ENCODE data around the gene NRXN3. TPM values are rescaled to one million over a fixed set of nuclear protein-coding genes. Genes with fewer than 3 reads are reported as not detected.

Gene NRXN3
- total RNA-seq, 1 donor = 2.5 TPM

DNA sequence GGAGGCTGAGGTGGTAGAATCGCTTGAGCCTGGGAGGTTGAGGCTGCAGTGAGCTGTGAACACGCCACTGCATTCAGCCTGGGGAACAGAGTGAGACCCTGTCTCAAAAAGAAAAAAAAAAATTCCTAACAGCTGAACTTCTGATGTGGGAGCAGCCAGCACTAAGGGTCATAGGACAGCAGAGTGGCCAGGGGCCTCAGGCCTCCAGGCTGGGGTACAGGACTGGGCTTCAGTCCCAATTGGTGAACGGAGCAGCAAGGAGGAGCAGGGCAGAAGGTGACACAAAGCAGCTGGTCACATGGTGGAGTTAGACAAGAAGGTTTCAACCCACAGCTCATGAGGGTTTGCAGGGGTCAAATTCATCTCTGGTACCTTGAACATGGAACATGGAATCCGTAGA is 40.8 kb upstream of the NRXN3 start:
- DNase-seq (ENCODE audit: insufficient read length, low spot score, missing footprints) = no peak

DNA sequence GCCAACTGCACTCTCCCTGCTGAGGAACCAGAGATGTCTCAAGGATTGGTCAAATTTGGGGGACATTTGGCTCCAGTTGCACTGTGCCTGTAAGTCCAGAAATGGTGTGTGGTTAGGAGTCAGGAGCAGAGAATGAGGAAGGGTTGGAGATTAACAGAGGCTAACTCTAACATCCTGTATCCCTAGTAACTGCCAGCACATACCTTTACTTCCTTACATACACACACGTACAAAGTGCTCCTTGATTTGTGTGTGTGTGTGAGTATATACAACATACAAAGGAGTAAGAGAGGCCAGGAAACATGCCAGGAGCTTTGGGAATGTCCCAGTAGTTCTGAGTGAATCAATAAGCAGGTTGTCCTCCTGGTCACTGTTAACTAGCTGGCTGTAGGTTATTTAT is 39.8 kb upstream of the NRXN3 start:
- Histone ChIP-seq H3K4me2 (ENCODE audit: insufficient read depth, low read length) (no peak overlapping the region), H2AFZ (ENCODE audit: low read length) (no peak overlapping the region), H3K9me3 (ENCODE audit: low read depth, low read length) (no peaks in the 10 kb centered on the region), H3K4me3 (ENCODE audit: insufficient read depth, low read length) (no peak overlapping the region), H3K36me3 (ENCODE audit: insufficient read depth, low read length) (no peaks in the 10 kb centered on the region), H4K20me1 (ENCODE audit: insufficient read depth, low read length) (no peaks in the 10 kb centered on the region), H3K4me1 (ENCODE audit: insufficient read depth, low read length) (no peaks in the 10 kb centered on the region), H3K27me3 (ENCODE audit: insufficient read depth, low read length) (no peaks in the 10 kb centered on the region), H3K79me2 (ENCODE audit: insufficient read depth, low read length) (no peaks in the 10 kb centered on the region), H3K27ac (ENCODE audit: low read depth, low read length) (no peak overlapping the region)
- DNase-seq (ENCODE audit: insufficient read length, low spot score, missing footprints) = no peak
- TF ChIP-seq, protein P1, sequence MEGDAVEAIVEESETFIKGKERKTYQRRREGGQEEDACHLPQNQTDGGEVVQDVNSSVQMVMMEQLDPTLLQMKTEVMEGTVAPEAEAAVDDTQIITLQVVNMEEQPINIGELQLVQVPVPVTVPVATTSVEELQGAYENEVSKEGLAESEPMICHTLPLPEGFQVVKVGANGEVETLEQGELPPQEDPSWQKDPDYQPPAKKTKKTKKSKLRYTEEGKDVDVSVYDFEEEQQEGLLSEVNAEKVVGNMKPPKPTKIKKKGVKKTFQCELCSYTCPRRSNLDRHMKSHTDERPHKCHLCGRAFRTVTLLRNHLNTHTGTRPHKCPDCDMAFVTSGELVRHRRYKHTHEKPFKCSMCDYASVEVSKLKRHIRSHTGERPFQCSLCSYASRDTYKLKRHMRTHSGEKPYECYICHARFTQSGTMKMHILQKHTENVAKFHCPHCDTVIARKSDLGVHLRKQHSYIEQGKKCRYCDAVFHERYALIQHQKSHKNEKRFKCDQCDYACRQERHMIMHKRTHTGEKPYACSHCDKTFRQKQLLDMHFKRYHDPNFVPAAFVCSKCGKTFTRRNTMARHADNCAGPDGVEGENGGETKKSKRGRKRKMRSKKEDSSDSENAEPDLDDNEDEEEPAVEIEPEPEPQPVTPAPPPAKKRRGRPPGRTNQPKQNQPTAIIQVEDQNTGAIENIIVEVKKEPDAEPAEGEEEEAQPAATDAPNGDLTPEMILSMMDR (IDR thresholded peaks at IDR 0.05; ENCODE audit: extremely low read depth, low read depth, low read length) = no peak

More for the DNA sequence above, 40.8 kb upstream of the NRXN3 start:
- H3K4me2 ChIP-seq (ENCODE audit: insufficient read depth, low read length) = no peak overlapping the region
- H3K4me1 ChIP-seq (ENCODE audit: insufficient read depth, low read length) = no peaks in the 10 kb centered on the region
- no peak overlapping the region for H3K27ac ChIP-seq (ENCODE audit: low read depth, low read length)
- no peaks in the 10 kb centered on the region for H3K9me3 ChIP-seq (ENCODE audit: low read depth, low read length)
- no peak overlapping the region for H2AFZ ChIP-seq (ENCODE audit: low read length)
- no peak overlapping the region for H3K4me3 ChIP-seq (ENCODE audit: insufficient read depth, low read length)
- no peaks in the 10 kb centered on the region for H4K20me1 ChIP-seq (ENCODE audit: insufficient read depth, low read length)
- TF ChIP-seq, protein P1 (IDR thresholded peaks at IDR 0.05; ENCODE audit: extremely low read depth, low read depth, low read length) = no peak
- H3K79me2 ChIP-seq (ENCODE audit: insufficient read depth, low read length) = no peaks in the 10 kb centered on the region
- no peaks in the 10 kb centered on the region for H3K36me3 ChIP-seq (ENCODE audit: insufficient read depth, low read length)
- H3K27me3 ChIP-seq (ENCODE audit: insufficient read depth, low read length) = no peaks in the 10 kb centered on the region

DNA sequence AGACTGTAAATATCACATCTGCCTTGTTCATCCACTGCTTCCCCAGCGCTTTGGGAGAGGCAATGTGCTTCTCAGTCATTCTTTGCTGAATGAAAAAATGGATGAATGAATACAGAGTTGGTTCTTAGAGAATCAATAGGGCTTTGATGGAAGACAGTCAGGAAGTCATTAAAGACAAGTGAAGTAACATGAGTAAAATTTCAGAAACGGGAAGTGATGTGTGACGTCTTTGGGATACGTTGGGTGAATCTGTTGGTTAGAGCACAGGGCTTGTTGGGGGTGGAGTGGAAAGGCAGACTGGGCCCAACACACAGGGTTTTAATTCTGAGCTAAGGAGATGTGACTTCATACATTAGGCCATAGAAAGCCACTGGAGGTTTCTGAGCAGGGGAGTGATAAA is 39.0 kb upstream of the NRXN3 start:
- Histone ChIP-seq H3K4me2 (ENCODE audit: insufficient read depth, low read length) (no peak overlapping the region), H3K4me3 (ENCODE audit: insufficient read depth, low read length) (no peak overlapping the region), H3K27ac (ENCODE audit: low read depth, low read length) (no peak overlapping the region), H3K36me3 (ENCODE audit: insufficient read depth, low read length) (no peaks in the 10 kb centered on the region), H4K20me1 (ENCODE audit: insufficient read depth, low read length) (no peaks in the 10 kb centered on the region), H3K4me1 (ENCODE audit: insufficient read depth, low read length) (no peaks in the 10 kb centered on the region), H3K79me2 (ENCODE audit: insufficient read depth, low read length) (no peaks in the 10 kb centered on the region), H2AFZ (ENCODE audit: low read length) (no peak overlapping the region), H3K9me3 (ENCODE audit: low read depth, low read length) (no peaks in the 10 kb centered on the region), H3K27me3 (ENCODE audit: insufficient read depth, low read length) (no peaks in the 10 kb centered on the region)
- TF ChIP-seq, protein P1 (IDR thresholded peaks at IDR 0.05; ENCODE audit: extremely low read depth, low read depth, low read length) = no peak
- DNase-seq (ENCODE audit: insufficient read length, low spot score, missing footprints) = no peak

DNA sequence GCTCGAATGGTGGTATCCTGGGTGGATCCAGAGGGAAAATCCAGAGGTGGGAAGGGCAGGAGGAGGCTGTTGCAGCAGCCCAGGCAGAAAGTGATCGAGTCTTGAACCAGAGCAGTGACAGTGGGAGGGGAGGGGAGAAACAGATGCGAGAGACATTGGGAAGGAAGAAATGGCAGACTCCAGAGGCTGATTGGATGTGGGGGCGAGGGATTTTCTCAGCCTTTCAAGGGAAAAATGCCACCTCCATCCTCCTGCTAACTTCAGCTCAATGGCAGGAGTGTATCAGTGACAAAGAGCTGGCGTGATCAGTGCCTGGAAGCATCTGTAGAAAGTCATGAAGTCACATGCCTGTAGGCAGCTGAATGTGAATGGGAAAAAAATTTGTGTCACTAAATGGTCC is 38.6 kb upstream of the NRXN3 start:
- Histone ChIP-seq H3K27me3 (ENCODE audit: insufficient read depth, low read length) (no peaks in the 10 kb centered on the region), H3K79me2 (ENCODE audit: insufficient read depth, low read length) (no peaks in the 10 kb centered on the region), H3K36me3 (ENCODE audit: insufficient read depth, low read length) (no peaks in the 10 kb centered on the region), H3K27ac (ENCODE audit: low read depth, low read length) (no peak overlapping the region), H3K4me2 (ENCODE audit: insufficient read depth, low read length) (no peak overlapping the region), H3K9me3 (ENCODE audit: low read depth, low read length) (no peaks in the 10 kb centered on the region), H4K20me1 (ENCODE audit: insufficient read depth, low read length) (no peaks in the 10 kb centered on the region), H3K4me3 (ENCODE audit: insufficient read depth, low read length) (no peak overlapping the region), H2AFZ (ENCODE audit: low read length) (no peak overlapping the region), H3K4me1 (ENCODE audit: insufficient read depth, low read length) (no peaks in the 10 kb centered on the region)
- DNase-seq (ENCODE audit: insufficient read length, low spot score, missing footprints) = no peak
- TF ChIP-seq, protein P1 (IDR thresholded peaks at IDR 0.05; ENCODE audit: extremely low read depth, low read depth, low read length) = no peak

All from osteoblast (primary cell).